Testis (tissue), 3 donors: Measurements from ENCODE around the gene THRAP3. TPM values are rescaled to one million over a fixed set of nuclear protein-coding genes. Genes with fewer than 3 reads are reported as not detected.
A peak's percentile ranks its signal among the peaks of the same experiment; 100 is the strongest.

Experiments
- DNase-seq: peaks from one replicate; pipeline ENCODE4 v3.0.0-alpha.2; 2019
- H3K27ac ChIP-seq, 2 donors: fragments of 200-600 bp; sonication (generic); one replicate each; pipeline ENCODE4 v1.5.1; 2019
- H3K27me3 ChIP-seq: fragments of 200-600 bp; sonication (generic); one replicate; pipeline ENCODE4 v1.5.1; 2019
- H3K36me3 ChIP-seq: fragments of 200-600 bp; sonication (generic); one replicate; pipeline ENCODE4 v1.5.1; 2017; ENCODE audit warnings: low read depth; ENCODE audit errors: missing control alignments
- H3K4me1 ChIP-seq: fragments of 200-600 bp; sonication (generic); one replicate; pipeline ENCODE4 v1.5.1; 2019
- H3K4me3 ChIP-seq, 2 donors: fragments of 200-600 bp; sonication (generic); one replicate each; pipeline ENCODE4 v1.5.1; 2017 to 2019
- H3K9me3 ChIP-seq: fragments of 200-600 bp; sonication (generic); one replicate; pipeline ENCODE4 v1.5.1; 2017
- POLR2A ChIP-seq: fragments of 450-650 bp; IDR thresholded peaks from one replicate; pipeline ENCODE4 v1.6.1; 2017; ENCODE audit warnings: antibody characterized with exemption, mild to moderate bottlenecking, moderate library complexity
- WGBS, 2 donors: methylation state at CpG; one replicate each; pipeline ENCODE4 v1.1.5; 2018; 5-methylcytosine and 5-hydroxymethylcytosine counted together
- intact Hi-C: fragments of 100-400 bp; cut with DNase I; formaldehyde crosslinking; loops from one replicate; pipeline ENCODE4 v1.15.1; 2023; ENCODE audit warnings: low total_unique reads
- polyA plus RNA-seq: library from polyadenylated mRNA; stranded (reverse); fragments of 350-450 nt; fragmentation: Illumina TruSeq; extraction: RNeasy Lipid Tissue Mini Kit (QIAGEN cat#74804); gene quantifications from one replicate; pipeline ENCODE4 v1.2.3, GENCODE V29; 2014; ENCODE audit warnings: low read depth, low replicate concordance; ENCODE audit not compliant: insufficient read depth
- total RNA-seq, 2 donors: library from RNA; depleted of rRNA; stranded (reverse); fragments of >200 nt; gene quantifications; one replicate each; pipeline ENCODE4 v1.2.3, GENCODE V29; 2016
- TF ChIP-seq, protein P1 (sequence below), 3 experiments: fragments of 450-650 bp in 2 of 3; fragments of 200-600 bp in 1 of 3; sonication (generic) in 1 of 3; IDR thresholded peaks; one replicate each; pipeline ENCODE4 v1.5.1; 2016 to 2019; ENCODE audit warnings: antibody characterized with exemption in 3 of 3, mild to moderate bottlenecking in 2 of 3, moderate library complexity in 1 of 3

The THRAP3 gene
- total and polyA plus RNA-seq, 3 donors from 2014 or later: 72.5 to 112 (median 93.0) TPM

- WGBS, 2 donors: 91 to 96% methylated on average over 2 of the region's 2 CpGs
- peaks cover 22% of the 10 kb centered on the region for H3K4me1 ChIP-seq
Measured at GRCh38 chr1:36257375-36257767, 33.1 kb downstream of the THRAP3 start.

DNA sequence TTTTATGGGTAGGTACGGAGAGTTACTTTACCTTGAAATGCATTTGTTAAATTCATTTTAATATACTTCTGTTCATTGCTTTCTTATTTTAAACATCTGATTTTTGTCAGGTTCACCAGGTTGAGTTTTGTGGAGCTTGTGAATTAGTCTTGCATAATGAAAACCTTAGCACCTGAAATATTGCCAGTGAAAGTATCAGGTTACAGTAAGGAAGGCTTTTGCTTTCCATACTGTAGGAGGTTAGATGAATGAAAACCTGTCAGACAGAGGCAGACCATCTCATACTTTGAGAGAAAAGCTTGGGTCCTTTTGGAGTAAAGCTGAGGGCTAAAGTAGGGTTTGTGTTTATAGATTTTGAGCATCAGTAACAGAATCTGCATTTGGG lies 34.7 kb downstream of the THRAP3 start:
- 57 to 66% methylated on average over 1 of the region's 1 CpG for WGBS, 2 donors
- intact Hi-C loops: no loop called here
- Histone ChIP-seq H3K4me1 (peaks cover 20% of the 10 kb centered on the region), H3K4me3 (no peak overlapping the region), H3K27me3 (no peaks in the 10 kb centered on the region), H3K9me3 (no peaks in the 10 kb centered on the region), H3K27ac (no peak overlapping the region), H3K36me3 (no peaks in the 10 kb centered on the region)
- DNase-seq: no peak
- TF ChIP-seq POLR2A: no peak
- TF ChIP-seq, protein P1, sequence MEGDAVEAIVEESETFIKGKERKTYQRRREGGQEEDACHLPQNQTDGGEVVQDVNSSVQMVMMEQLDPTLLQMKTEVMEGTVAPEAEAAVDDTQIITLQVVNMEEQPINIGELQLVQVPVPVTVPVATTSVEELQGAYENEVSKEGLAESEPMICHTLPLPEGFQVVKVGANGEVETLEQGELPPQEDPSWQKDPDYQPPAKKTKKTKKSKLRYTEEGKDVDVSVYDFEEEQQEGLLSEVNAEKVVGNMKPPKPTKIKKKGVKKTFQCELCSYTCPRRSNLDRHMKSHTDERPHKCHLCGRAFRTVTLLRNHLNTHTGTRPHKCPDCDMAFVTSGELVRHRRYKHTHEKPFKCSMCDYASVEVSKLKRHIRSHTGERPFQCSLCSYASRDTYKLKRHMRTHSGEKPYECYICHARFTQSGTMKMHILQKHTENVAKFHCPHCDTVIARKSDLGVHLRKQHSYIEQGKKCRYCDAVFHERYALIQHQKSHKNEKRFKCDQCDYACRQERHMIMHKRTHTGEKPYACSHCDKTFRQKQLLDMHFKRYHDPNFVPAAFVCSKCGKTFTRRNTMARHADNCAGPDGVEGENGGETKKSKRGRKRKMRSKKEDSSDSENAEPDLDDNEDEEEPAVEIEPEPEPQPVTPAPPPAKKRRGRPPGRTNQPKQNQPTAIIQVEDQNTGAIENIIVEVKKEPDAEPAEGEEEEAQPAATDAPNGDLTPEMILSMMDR (IDR thresholded peaks at IDR 0.05): no peak

More at GRCh38 chr1:36257375-36257767, 33.1 kb downstream of the THRAP3 start:
- Histone ChIP-seq H3K4me3 (no peak overlapping the region), H3K27ac (no peak overlapping the region), H3K27me3 (no peaks in the 10 kb centered on the region), H3K9me3 (no peaks in the 10 kb centered on the region), H3K36me3 (no peaks in the 10 kb centered on the region)
- TF ChIP-seq POLR2A: no peak
- TF ChIP-seq, protein P1 (IDR thresholded peaks at IDR 0.05): no peak
- intact Hi-C loops: no loop called here
- no peak for DNase-seq

GRCh38 chr1:36268981-36269380 lies 44.7 kb downstream of the THRAP3 start:
- no peak overlapping the region for H3K27ac ChIP-seq
- no peak for TF ChIP-seq POLR2A
- TF ChIP-seq, protein P1 (IDR thresholded peaks at IDR 0.05): no peak
- DNase-seq: no peak
- no peaks in the 10 kb centered on the region for H3K36me3 ChIP-seq
- 86 to 88% methylated on average over 6 of the region's 6 CpGs for WGBS, 2 donors
- peaks cover 21% of the 10 kb centered on the region for H3K4me1 ChIP-seq
- no peaks in the 10 kb centered on the region for H3K9me3 ChIP-seq
- H3K27me3 ChIP-seq: no peaks in the 10 kb centered on the region
- H3K4me3 ChIP-seq: no peak overlapping the region
- intact Hi-C loops: no loop called here

DNA sequence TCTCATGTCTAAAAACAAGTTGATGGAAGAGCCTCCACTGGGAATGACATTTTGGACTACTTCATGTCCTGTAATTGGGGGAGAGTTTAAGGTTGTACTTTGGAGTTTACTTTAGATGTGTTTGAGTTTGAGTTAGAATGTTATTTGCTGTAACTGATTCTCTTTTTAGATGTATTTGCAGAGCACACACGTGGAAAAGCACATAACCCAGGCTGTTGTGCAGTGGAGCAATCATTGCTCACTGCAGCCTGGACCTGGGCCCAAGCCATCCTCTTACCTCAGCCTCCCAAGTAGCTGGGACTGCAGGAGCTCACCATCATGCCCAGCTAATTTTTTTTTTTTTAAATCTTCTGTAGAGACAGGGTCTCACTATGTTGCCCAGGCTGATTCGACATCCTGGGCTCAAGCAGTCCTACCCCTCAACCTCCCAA lies 45.2 kb downstream of the THRAP3 start:
- no peak overlapping the region for H3K4me3 ChIP-seq
- H3K27ac ChIP-seq: no peak overlapping the region
- no peaks in the 10 kb centered on the region for H3K36me3 ChIP-seq
- 61 to 64% methylated on average over 2 of the region's 2 CpGs for WGBS, 2 donors
- no peak for DNase-seq
- TF ChIP-seq POLR2A: no peak
- TF ChIP-seq, protein P1 (IDR thresholded peaks at IDR 0.05): no peak
- no peaks in the 10 kb centered on the region for H3K9me3 ChIP-seq
- intact Hi-C loops: no loop called here
- no peaks in the 10 kb centered on the region for H3K27me3 ChIP-seq
- peaks cover 21% of the 10 kb centered on the region for H3K4me1 ChIP-seq

DNA sequence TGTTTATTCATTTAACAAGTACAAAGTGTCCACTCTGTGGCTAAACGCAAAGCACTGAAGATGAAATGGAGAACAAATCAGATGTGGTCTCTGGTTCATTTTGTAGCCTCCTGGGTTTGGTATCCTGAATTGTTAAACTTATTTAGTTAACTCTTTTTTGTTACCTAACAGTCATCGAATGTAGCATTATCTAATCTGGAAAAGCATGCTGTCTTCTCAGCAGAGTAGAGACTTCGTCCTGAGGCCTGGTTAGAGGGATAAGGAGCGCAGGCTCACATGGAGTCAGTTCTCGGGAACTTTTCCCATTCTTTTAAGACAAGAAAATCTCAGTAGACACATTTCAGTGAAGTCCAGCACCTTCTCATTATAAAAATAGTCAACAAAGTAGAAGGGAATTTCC lies 48.8 kb downstream of the THRAP3 start:
- 44 to 45% methylated on average over 5 of the region's 5 CpGs for WGBS, 2 donors
- H3K9me3 ChIP-seq: no peaks in the 10 kb centered on the region
- no peaks in the 10 kb centered on the region for H3K36me3 ChIP-seq
- DNase-seq: no peak
- no peak overlapping the region for H3K4me3 ChIP-seq
- no peaks in the 10 kb centered on the region for H3K27me3 ChIP-seq
- intact Hi-C loops: no loop called here
- H3K4me1 ChIP-seq: peaks cover 18% of the 10 kb centered on the region
- TF ChIP-seq, protein P1 (IDR thresholded peaks at IDR 0.05): no peak
- no peak for TF ChIP-seq POLR2A
- peak overlapping the region; percentile 3 to 80 for H3K27ac ChIP-seq
